Progenitor cell of endocrine pancreas (in vitro differentiated cells): ENCODE data around the gene LRRC74A. TPM values are rescaled to one million over a fixed set of nuclear protein-coding genes. Genes with fewer than 3 reads are reported as not detected.

Source experiments
- DNase-seq: peaks from one replicate; pipeline ENCODE4 v3.0.0; 2021; ENCODE audit warnings: low spot score; ENCODE audit not compliant: unreplicated experiment
- H3K27ac Mint-ChIP-seq: 2 replicates; pipeline ENCODE4 v1.8.0; 2021; ENCODE audit warnings: mild to moderate bottlenecking, moderate library complexity, mixed read lengths
- H3K27me3 Mint-ChIP-seq: 2 replicates; pipeline ENCODE4 v1.8.0; 2021; ENCODE audit warnings: mixed read lengths
- H3K36me3 Mint-ChIP-seq: 2 replicates; pipeline ENCODE4 v1.8.0; 2022; ENCODE audit warnings: mixed read lengths; ENCODE audit not compliant: insufficient read depth
- H3K4me1 Mint-ChIP-seq: 2 replicates; pipeline ENCODE4 v1.8.0; 2021; ENCODE audit warnings: low read depth, mixed read lengths
- H3K4me3 Mint-ChIP-seq: 2 replicates; pipeline ENCODE4 v1.8.0; 2021; ENCODE audit warnings: low read depth, mild to moderate bottlenecking, moderate library complexity, mixed read lengths
- H3K9me3 Mint-ChIP-seq: 2 replicates; pipeline ENCODE4 v1.8.0; 2021; ENCODE audit warnings: low read depth, mixed read lengths
- total RNA-seq: library from RNA; stranded (reverse); gene quantifications from 2 replicates; pipeline ENCODE4 v1.2.1, GENCODE V29; 2021
- TF ChIP-seq, protein P1 (sequence below): fragments of 200-600 bp; sonication (generic); IDR thresholded peaks from one replicate; pipeline ENCODE4 v1.5.0; 2021; ENCODE audit warnings: antibody characterized with exemption, mild to moderate bottlenecking; ENCODE audit not compliant: unreplicated experiment

LRRC74A gene
- total RNA-seq, 1 donor from 2014 or later, result not detected

DNA sequence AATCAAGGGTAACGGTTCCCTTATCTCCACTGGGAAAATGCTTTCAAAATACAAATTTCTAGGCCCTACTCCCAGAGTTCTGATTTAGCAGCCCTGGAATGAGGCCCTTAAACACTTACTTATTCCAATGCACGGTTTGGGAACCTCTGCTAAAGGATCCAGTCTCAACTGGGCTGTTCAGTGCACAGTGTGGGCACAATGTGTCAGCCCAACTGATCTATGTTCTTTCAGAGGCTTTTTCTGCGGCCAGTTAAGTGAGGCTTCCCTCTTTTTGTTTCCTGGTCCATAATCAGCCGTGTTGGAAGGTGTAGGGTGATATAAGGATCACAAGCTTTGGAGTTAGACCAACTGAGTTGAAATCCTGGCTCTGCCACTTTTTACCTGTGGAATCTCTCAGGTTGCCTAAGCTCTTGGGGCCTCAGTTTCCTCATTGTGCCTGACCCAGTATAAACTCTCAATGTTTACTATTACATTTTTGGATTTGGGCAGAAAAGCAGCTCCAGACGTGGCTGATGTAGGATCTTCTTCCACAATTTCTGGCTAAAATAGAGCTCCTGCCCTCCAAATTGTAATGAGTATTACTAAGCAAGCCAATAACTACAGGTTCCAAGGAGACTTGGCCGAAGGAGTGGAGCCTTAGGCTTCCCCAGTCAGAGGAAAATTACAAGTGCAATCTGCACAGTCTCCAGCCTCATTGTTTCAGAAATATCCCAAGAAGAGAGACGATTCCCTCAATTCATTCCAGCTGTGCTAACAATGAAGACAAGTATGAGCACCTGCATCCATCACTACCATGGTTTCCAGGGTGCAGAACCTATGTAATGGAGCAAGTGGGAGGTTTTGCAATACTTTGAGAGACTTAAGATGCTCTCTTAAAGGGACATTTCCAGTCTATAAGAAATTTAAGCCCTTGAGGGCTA lies 11.2 kb upstream of the LRRC74A start:
- Mint-ChIP-seq H3K36me3 (no peaks in the 10 kb centered on the region), H3K4me3 (no peak overlapping the region), H3K9me3 (no peaks in the 10 kb centered on the region), H3K27ac (no peak overlapping the region), H3K4me1 (peaks cover 21% of the 10 kb centered on the region), H3K27me3 (no peaks in the 10 kb centered on the region)
- DNase-seq, result no peak
- TF ChIP-seq, protein P1, sequence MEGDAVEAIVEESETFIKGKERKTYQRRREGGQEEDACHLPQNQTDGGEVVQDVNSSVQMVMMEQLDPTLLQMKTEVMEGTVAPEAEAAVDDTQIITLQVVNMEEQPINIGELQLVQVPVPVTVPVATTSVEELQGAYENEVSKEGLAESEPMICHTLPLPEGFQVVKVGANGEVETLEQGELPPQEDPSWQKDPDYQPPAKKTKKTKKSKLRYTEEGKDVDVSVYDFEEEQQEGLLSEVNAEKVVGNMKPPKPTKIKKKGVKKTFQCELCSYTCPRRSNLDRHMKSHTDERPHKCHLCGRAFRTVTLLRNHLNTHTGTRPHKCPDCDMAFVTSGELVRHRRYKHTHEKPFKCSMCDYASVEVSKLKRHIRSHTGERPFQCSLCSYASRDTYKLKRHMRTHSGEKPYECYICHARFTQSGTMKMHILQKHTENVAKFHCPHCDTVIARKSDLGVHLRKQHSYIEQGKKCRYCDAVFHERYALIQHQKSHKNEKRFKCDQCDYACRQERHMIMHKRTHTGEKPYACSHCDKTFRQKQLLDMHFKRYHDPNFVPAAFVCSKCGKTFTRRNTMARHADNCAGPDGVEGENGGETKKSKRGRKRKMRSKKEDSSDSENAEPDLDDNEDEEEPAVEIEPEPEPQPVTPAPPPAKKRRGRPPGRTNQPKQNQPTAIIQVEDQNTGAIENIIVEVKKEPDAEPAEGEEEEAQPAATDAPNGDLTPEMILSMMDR, result no peak

- TF ChIP-seq, protein P1, result no peak
- H3K27ac Mint-ChIP-seq, result no peak overlapping the region
- peaks cover 5% of the 10 kb centered on the region for H3K36me3 Mint-ChIP-seq
- H3K4me1 Mint-ChIP-seq, result no peaks in the 10 kb centered on the region
- DNase-seq, result no peak
- peaks cover 3% of the 10 kb centered on the region for H3K9me3 Mint-ChIP-seq
- no peaks in the 10 kb centered on the region for H3K27me3 Mint-ChIP-seq
- H3K4me3 Mint-ChIP-seq, result no peak overlapping the region
Measured at GRCh38 chr14:76820700-76821099, 5.5 kb upstream of the LRRC74A start.

- Mint-ChIP-seq H3K27ac (peak overlapping the region; percentile 98), H3K27me3 (no peaks in the 10 kb centered on the region), H3K4me1 (peaks cover 47% of the 10 kb centered on the region), H3K4me3 (peak overlapping the region; percentile 58), H3K9me3 (peaks cover 4% of the 10 kb centered on the region), H3K36me3 (peaks cover 7% of the 10 kb centered on the region)
- TF ChIP-seq, protein P1, result no peak
- DNase-seq, result no peak
Measured at GRCh38 chr14:76827696-76828296, 1.6 kb downstream of the LRRC74A start.

DNA sequence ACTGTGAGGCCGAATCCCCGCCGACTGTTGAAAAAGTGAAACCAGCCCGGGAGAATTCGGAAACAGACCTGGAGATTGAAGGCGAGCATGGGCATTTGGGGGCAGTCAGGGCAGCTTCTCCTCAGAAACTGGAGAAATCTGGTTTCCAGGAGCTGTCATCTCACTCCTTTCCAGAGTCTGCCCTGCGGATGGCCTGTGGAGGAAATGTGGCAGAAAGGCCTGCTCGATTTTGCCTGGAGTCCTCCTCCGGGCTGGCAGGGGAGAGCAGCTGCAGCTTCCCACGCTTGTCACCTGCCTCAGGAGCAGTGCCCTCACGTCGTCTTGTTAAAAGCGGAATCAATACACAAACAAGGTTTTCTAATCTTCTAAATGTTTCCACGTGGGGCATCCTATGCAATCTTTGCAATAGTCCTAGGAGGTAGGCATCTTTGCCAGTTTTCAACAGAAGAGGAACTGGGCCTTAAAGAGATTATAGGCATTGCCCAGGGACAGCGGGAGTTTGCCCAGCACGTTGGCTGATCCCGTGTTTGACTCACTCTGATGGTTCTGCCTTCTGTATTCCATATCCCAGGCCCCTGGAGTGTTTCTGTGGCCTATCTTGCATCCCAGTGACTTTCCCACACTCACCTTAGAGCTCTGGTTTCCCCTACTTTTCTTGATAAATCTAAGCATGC lies 2.3 kb downstream of the LRRC74A start:
- Mint-ChIP-seq H3K4me1 (peaks cover 51% of the 10 kb centered on the region), H3K4me3 (peak overlapping the region; percentile 58), H3K27ac (peak overlapping the region; percentile 98), H3K36me3 (peaks cover 7% of the 10 kb centered on the region), H3K27me3 (no peaks in the 10 kb centered on the region), H3K9me3 (peaks cover 4% of the 10 kb centered on the region)
- TF ChIP-seq, protein P1, result no peak
- DNase-seq, result peak; percentile 24

GRCh38 chr14:76829013-76829365 lies 2.8 kb downstream of the LRRC74A start:
- no peak for DNase-seq
- Mint-ChIP-seq H3K27me3 (no peaks in the 10 kb centered on the region), H3K27ac (peak overlapping the region; percentile 98), H3K36me3 (peaks cover 7% of the 10 kb centered on the region), H3K9me3 (peaks cover 4% of the 10 kb centered on the region), H3K4me1 (peaks cover 53% of the 10 kb centered on the region), H3K4me3 (peak overlapping the region; percentile 58)
- TF ChIP-seq, protein P1, result no peak
